Large intestine (tissue), 12 donors: ENCODE measurements around the gene SERTM1. TPM values are rescaled to one million over a fixed set of nuclear protein-coding genes. Genes with fewer than 3 reads are reported as not detected.

ENCODE experiments used
- DNase-seq, 2 donors: peaks; one replicate each; pipeline versions ENCODE4 v3.0.0 to v3.0.0-alpha.2; 2013
- H3K27ac ChIP-seq: one replicate; pipeline ENCODE4 v1.5.1; 2013; ENCODE audit warnings: low read length
- H3K27me3 ChIP-seq: 2 replicates; pipeline ENCODE4 v1.6.1; 2013; ENCODE audit warnings: low read length; ENCODE audit not compliant: control insufficient read depth, insufficient read depth
- H3K36me3 ChIP-seq: 2 replicates; pipeline ENCODE4 v1.6.1; 2013; ENCODE audit warnings: low read length; ENCODE audit not compliant: control insufficient read depth, insufficient read depth
- H3K4me1 ChIP-seq: one replicate; pipeline ENCODE4 v1.6.1; 2013; ENCODE audit warnings: low read length; ENCODE audit not compliant: control insufficient read depth, insufficient read depth
- H3K4me3 ChIP-seq: one replicate; pipeline ENCODE4 v1.5.1; 2013; ENCODE audit warnings: low read length
- H3K9me3 ChIP-seq: one replicate; pipeline ENCODE4 v1.6.1; 2013; ENCODE audit warnings: mild to moderate bottlenecking, low read depth, low read length, moderate library complexity; ENCODE audit not compliant: control insufficient read depth
- WGBS: methylation state at CpG from one replicate; pipeline ENCODE4 v1.1.5; 2013; ENCODE audit warnings: low lambda C conversion rate; ENCODE audit not compliant: insufficient coverage; 5-methylcytosine and 5-hydroxymethylcytosine counted together
- long read RNA-seq, 11 donors: transcript quantifications; one replicate each; lab custom pipeline, GENCODE V29; 2026
- polyA plus RNA-seq: library from polyadenylated mRNA; unstranded; fragments of 120-200 nt; gene quantifications from one replicate; pipeline ENCODE4 v1.2.1, GENCODE V29; 2013

Gene SERTM1
- polyA plus RNA-seq: 3.0 TPM
- long read RNA-seq, donor 1: 0 reads
- long read RNA-seq, donor 2: 0 reads
- long read RNA-seq, donor 3: 0 reads
- long read RNA-seq, donor 4: 0 reads
- long read RNA-seq, donor 5, partial matches to known transcripts: 0 of 1 reads
- long read RNA-seq, donor 5, other reads (novel, unspliced or antisense): 0 of 1 reads
- long read RNA-seq, donor 6: 0 reads
- long read RNA-seq, donor 7: 0 reads
- long read RNA-seq, donor 8: 0 reads
- long read RNA-seq, donor 9, partial matches to known transcripts: 0 of 1 reads
- long read RNA-seq, donor 9, other reads (novel, unspliced or antisense): 0 of 1 reads
- long read RNA-seq, donor 10: 0 reads
- long read RNA-seq, donor 11, partial matches to known transcripts: 0 of 1 reads
- long read RNA-seq, donor 11, other reads (novel, unspliced or antisense): 0 of 1 reads

DNA sequence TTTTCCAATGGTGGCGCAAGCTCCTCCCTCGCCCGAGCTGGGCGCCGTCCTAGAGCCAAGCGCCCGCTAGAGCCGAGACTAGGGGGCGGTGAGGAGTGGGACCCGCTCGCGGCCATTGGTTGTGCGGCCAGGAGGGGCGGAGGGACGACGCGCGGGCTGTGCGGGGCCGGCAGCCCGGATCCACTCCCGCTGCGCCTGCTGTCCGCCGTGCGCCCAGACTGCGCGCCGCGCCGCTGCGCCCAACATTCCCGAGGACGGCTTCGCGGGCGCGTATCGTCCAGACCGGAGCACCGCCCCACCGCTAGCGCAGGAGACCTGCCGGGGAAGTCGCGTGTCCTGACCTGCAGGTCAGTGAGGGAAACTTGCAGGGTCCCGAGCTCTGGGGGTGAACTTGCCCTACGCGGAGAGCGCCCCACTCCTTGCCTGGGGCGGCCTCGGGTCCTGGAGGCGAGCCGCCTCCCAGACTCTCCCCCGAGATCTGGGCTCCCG, at the start of gene SERTM1:
Gene SERTM1 (plus strand): TSS at position 183 of the 489 bp plus-strand sequence. CDS start 21,059 bp downstream, outside the sequence.
- H3K9me3 ChIP-seq: no peaks in the 10 kb centered on the region
- no peak within 1 kb of the TSS for H3K27ac ChIP-seq
- H3K27me3 ChIP-seq: peaks cover 45% of the 10 kb centered on the region
- no peaks in the 10 kb centered on the region for H3K4me1 ChIP-seq
- no peaks in the 10 kb centered on the region for H3K36me3 ChIP-seq
- WGBS: no CpG with 5 or more reads among the region's 56 CpGs
- peak; percentile 6 to 33 for DNase-seq
- H3K4me3 ChIP-seq: peak within 1 kb of the TSS; percentile 1

DNA sequence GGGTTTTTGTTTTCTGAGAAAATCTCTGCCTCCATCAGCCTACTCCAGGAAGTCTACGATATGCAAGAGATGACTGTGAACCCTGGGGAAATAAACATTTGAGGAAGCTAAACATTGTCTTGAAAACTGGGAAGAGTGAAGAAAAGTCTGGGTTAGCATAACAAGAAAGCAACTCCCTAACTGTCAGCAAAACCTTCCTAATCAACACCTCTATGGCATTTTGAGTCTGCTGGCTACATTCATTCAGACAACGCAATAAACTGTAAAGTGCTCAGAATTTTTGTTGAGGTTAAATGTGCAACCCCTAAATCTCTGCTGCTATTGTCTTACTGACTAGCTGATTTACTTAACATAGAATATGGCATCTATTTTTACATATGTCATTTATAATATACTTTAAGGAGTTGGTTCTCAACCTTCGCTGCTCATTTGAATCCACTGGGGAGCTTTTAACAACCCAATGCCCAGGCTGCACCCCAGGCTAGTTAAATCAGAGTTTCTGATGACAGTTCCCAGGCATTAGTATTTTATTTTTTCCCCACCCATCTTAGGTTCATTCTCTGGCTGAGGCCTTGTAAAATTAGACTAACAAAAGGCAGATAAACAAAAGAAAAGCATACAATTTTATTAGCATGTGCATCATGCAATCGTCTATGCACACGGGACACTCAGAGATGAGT, 45.3 kb upstream of the SERTM1 start:
- Histone ChIP-seq H3K36me3 (no peaks in the 10 kb centered on the region), H3K4me1 (no peaks in the 10 kb centered on the region), H3K27me3 (no peaks in the 10 kb centered on the region), H3K27ac (no peak overlapping the region), H3K4me3 (no peak overlapping the region), H3K9me3 (no peaks in the 10 kb centered on the region)
- DNase-seq: no peak
- 79% methylated on average over 2 of the region's 5 CpGs for WGBS

DNA sequence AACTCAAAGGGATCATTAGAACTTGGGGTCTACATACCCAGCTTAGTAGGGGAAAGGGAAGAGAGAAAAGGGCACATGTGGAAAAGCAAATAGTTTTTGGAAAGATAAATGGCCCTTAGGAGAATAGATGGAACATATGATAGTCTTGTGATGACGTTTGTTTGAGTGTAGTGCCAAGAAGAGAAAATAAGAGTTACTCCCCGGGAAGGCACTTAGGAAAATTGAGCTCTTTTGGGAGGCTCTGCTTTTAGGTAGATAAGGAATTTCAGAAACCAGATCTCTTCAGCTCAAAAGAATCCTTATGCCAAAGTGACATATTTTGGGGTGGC, 44.8 kb upstream of the SERTM1 start:
- H3K27ac ChIP-seq: no peak overlapping the region
- no peaks in the 10 kb centered on the region for H3K9me3 ChIP-seq
- no peak for DNase-seq
- H3K27me3 ChIP-seq: no peaks in the 10 kb centered on the region
- no peaks in the 10 kb centered on the region for H3K4me1 ChIP-seq
- H3K36me3 ChIP-seq: no peaks in the 10 kb centered on the region
- 75% methylated on average over 1 of the region's 2 CpGs for WGBS
- no peak overlapping the region for H3K4me3 ChIP-seq

DNA sequence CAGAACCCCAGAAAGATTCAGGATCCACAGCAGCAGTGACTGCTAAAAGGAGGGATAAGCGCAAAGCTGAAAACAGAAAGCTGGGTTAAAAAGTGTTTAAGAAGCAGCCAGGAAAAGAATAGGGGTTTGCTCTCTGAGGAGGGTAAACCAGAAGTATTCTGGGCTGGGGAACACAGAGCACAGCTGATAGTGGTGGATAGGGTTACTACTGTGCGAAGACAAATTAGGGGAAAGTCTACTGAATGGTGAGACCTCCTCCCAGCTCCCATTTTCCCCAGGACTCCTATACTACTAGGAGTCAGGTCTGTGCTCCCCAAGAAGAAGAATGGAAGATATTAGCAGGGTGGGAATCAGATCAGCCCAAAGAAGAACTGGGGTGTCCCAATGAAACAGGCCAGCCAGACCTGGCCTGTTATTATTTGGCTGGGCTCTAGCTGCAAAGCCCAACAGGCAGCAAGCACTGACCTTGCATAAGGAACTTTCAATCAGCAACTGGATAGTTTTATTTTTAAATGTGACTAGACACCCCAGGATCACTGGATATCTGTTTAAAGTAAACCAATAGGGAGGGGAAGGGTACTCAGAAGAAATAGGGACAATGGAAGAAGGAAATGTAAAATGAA, 43.5 kb upstream of the SERTM1 start:
- H3K4me3 ChIP-seq: no peak overlapping the region
- H3K27me3 ChIP-seq: no peaks in the 10 kb centered on the region
- WGBS: 91% methylated on average over 1 of the region's 2 CpGs
- H3K36me3 ChIP-seq: no peaks in the 10 kb centered on the region
- H3K27ac ChIP-seq: no peak overlapping the region
- no peaks in the 10 kb centered on the region for H3K9me3 ChIP-seq
- no peak for DNase-seq
- H3K4me1 ChIP-seq: no peaks in the 10 kb centered on the region

DNA sequence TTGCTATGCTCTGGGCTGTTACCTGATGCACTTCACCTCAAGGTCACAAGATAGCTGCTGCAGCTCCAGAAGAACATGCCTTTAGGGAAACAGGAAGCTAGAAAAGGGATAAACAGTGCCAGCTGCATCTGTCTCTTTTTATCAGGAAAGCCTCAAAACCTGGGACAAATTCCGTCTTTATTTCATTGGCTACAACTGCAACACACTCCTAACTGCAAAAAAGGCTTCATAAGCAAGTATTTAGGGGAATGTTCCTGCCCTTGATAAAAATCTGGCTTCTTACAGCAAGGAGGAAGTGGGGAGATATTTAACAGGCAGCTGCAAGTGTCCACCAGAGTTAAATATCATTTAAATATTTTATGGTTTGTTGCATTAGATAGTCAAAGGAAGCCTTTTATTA, 34.2 kb upstream of the SERTM1 start:
- Histone ChIP-seq H3K4me3 (no peak overlapping the region), H3K27ac (no peak overlapping the region), H3K27me3 (no peaks in the 10 kb centered on the region), H3K4me1 (no peaks in the 10 kb centered on the region), H3K9me3 (no peaks in the 10 kb centered on the region), H3K36me3 (no peaks in the 10 kb centered on the region)
- no peak for DNase-seq
- no CpG with 5 or more reads among the region's 1 CpG for WGBS

DNA sequence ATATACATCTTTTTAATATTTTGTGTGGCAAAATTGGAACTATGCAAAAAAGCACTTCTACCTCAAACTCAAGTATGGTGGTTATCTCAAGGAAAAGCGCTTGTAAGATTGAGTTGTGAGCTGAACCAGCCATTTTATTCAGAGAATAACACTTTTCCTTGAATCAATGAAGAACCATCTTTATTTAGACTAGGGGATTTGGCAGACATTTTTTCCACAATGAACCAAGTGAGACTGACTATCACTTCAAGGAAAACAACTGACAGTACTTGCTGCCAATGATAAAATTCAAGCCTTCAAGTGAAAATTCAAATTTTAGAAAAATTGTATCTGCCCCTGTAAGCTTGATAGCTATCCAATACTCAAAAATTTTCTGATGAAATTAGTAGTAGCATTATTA, 23.2 kb upstream of the SERTM1 start:
- no peaks in the 10 kb centered on the region for H3K36me3 ChIP-seq
- H3K4me3 ChIP-seq: no peak overlapping the region
- H3K27ac ChIP-seq: no peak overlapping the region
- H3K9me3 ChIP-seq: no peaks in the 10 kb centered on the region
- no CpG with 5 or more reads among the region's 1 CpG for WGBS
- H3K27me3 ChIP-seq: no peaks in the 10 kb centered on the region
- no peak for DNase-seq
- H3K4me1 ChIP-seq: no peaks in the 10 kb centered on the region

DNA sequence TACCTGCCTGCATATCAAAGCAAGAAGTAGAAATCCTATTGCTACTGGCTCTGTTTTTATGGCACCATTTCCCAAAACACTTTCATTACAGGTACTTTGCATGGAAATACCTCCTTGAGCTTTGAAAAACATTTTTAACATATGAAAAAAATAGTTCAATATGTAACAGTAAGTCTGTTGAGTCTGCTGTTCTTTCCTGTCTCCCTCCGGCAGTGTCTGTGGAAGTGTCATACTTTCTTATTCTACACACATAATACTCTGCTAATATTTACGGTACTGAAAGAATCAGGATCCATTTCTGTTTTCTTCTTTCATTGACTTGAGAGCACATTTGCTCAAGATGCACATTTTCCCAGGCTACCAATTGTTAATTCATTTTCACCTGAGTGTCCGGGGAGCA, 8.2 kb upstream of the SERTM1 start:
- Histone ChIP-seq H3K27me3 (no peaks in the 10 kb centered on the region), H3K36me3 (no peaks in the 10 kb centered on the region), H3K4me3 (no peak overlapping the region), H3K9me3 (no peaks in the 10 kb centered on the region), H3K4me1 (no peaks in the 10 kb centered on the region), H3K27ac (no peak overlapping the region)
- 80% methylated on average over 1 of the region's 3 CpGs for WGBS
- no peak for DNase-seq

DNA sequence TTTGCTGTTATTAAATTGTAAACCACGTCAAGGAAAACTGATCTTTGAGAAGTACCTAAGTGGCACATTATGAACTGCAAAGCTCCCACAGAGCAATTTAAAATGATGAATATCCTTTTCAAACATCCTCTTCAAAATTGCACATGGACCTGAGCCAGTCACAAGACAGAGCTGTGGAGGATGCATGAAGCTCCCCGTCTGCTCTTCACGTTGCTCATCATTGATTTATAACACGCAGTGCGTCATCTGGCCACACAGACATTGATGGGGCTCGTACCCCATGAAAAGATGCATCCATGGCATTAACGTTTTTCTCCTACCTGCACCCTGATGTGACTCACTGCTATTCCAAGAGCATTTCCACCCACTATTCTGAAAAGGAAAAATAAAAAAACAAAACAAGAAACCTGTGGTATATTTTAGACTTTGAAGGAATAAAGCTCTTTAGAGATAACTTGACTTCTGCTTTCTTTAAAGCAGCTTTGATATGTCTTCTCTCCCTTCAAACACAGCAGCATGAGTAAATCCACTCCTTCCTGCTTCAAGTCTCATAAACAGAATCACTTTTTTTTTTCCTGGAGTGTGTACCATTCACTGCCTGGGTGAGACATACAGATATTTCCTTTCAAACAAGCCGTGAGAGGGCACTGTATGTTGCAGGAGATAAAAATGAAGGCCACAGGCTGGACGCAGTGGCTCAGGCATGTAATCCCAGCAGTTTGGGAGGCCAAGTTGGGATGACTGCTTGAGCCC, 7.2 kb upstream of the SERTM1 start:
- no CpG with 5 or more reads among the region's 9 CpGs for WGBS
- peaks cover 2% of the 10 kb centered on the region for H3K27me3 ChIP-seq
- DNase-seq: no peak

DNA sequence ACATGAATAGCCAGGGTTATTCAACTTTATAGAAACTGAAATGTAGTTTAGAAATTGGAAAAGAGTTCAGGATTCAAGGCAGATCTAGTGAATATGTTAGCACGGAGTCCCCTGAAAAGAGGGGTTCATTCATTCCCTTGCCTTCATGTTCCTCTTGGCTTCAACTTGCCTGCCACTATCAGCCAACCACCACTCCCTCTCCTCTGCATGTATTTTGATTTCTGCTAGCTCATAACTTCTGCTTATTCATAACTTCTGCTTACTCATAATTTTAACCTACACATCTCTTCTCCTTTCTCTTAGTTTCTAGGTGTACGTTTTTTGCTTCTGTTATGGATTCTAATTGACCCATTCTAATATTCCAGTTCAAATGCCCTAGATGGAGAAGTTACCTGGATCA, 5.5 kb upstream of the SERTM1 start:
- Histone ChIP-seq H3K27me3 (peaks cover 14% of the 10 kb centered on the region), H3K27ac (no peak overlapping the region), H3K36me3 (no peaks in the 10 kb centered on the region), H3K9me3 (no peaks in the 10 kb centered on the region), H3K4me1 (no peaks in the 10 kb centered on the region), H3K4me3 (no peak overlapping the region)
- DNase-seq: no peak
- WGBS: 43% methylated on average over 1 of the region's 2 CpGs

More for the DNA sequence above, 7.2 kb upstream of the SERTM1 start:
- H3K9me3 ChIP-seq: no peaks in the 10 kb centered on the region
- H3K4me1 ChIP-seq: no peaks in the 10 kb centered on the region
- no peaks in the 10 kb centered on the region for H3K36me3 ChIP-seq
- no peak overlapping the region for H3K27ac ChIP-seq
- H3K4me3 ChIP-seq: no peak overlapping the region

DNA sequence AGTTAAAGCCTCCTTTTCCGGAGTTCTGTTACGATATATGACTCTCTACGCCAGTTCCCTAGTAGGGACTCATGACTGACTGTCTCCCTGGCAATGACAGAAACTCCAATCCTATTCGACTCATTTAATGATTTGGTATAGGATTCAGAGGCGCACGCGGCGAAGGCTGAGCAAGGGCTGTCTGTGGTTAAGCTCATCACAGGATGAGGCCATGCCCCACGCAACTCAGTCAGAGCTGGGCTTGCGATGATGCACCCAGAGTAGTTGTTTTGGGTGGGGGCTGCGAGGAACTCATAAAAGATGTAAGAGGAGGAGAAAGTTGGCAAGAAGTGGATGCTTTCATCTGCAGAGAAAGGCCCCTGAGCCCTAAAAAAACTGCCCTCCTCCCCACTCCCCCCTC, 468 bp upstream of the SERTM1 start:
- no peak overlapping the region for H3K27ac ChIP-seq
- H3K4me1 ChIP-seq: no peaks in the 10 kb centered on the region
- no peaks in the 10 kb centered on the region for H3K9me3 ChIP-seq
- no peaks in the 10 kb centered on the region for H3K36me3 ChIP-seq
- WGBS: no CpG with 5 or more reads among the region's 11 CpGs
- no peak overlapping the region for H3K4me3 ChIP-seq
- peaks cover 45% of the 10 kb centered on the region for H3K27me3 ChIP-seq
- no peak for DNase-seq
